GM12878 (cell line): ENCODE results near the gene KIN. TPM values are rescaled to one million over a fixed set of nuclear protein-coding genes. Genes with fewer than 3 reads are reported as not detected.

ENCODE experiments used
- BCL11A ChIP-seq: IDR thresholded peaks from 2 replicates; pipeline ENCODE4 v1.6.1; 2011; ENCODE audit warnings: low read depth, low read length
- BRCA1 ChIP-seq: IDR thresholded peaks from 2 replicates; pipeline ENCODE4 v1.6.1; 2011; ENCODE audit warnings: low read depth, low read length, improper control_type of control experiment
- EED ChIP-seq: sonication (generic); IDR thresholded peaks from 2 replicates; pipeline ENCODE4 v1.6.1; 2016; ENCODE audit warnings: antibody characterized with exemption, low read depth
- FOXK2 ChIP-seq: fragments of 450-650 bp; IDR thresholded peaks from 2 replicates; pipeline ENCODE4 v1.6.1; 2017; ENCODE audit warnings: mild to moderate bottlenecking, moderate library complexity
- IRF5 ChIP-seq: fragments of 450-650 bp; IDR thresholded peaks from 2 replicates; pipeline ENCODE4 v1.6.1; 2017; ENCODE audit warnings: borderline replicate concordance
- JUND ChIP-seq: IDR thresholded peaks from 2 replicates; pipeline ENCODE4 v1.6.1; 2012; ENCODE audit warnings: low read depth, mild to moderate bottlenecking, low read length, improper control_type of control experiment, moderate library complexity
- KDM1A ChIP-seq: fragments of 200-600 bp; sonication (generic); IDR thresholded peaks from 2 replicates; pipeline ENCODE4 v1.6.1; 2016; ENCODE audit warnings: borderline replicate concordance
- NFXL1 ChIP-seq: fragments of 450-650 bp; IDR thresholded peaks from 2 replicates; pipeline ENCODE4 v1.6.1; 2017; ENCODE audit warnings: antibody characterized with exemption, mild to moderate bottlenecking, borderline replicate concordance
- NFYB ChIP-seq: IDR thresholded peaks from 2 replicates; pipeline ENCODE4 v1.6.1; 2011; ENCODE audit warnings: low read depth, mild to moderate bottlenecking, low read length, improper control_type of control experiment, moderate library complexity; ENCODE audit not compliant: insufficient read depth
- NKRF ChIP-seq: fragments of 450-650 bp; conservative IDR thresholded peaks from 2 replicates; pipeline ENCODE4 v1.6.1; 2017; ENCODE audit warnings: mild to moderate bottlenecking, moderate library complexity
- PAX8 ChIP-seq: fragments of 450-650 bp; IDR thresholded peaks from 2 replicates; pipeline ENCODE4 v1.6.1; 2017; ENCODE audit warnings: mild to moderate bottlenecking, moderate library complexity
- PRDM15 ChIP-seq: fragments of 450-650 bp; formaldehyde crosslinking; IDR thresholded peaks from 2 replicates; pipeline ENCODE4 v1.4.0; 2020; ENCODE audit warnings: mild to moderate bottlenecking, moderate library complexity
- RAD51 ChIP-seq: fragments of 450-650 bp; IDR thresholded peaks from 2 replicates; pipeline ENCODE4 v1.6.1; 2016; ENCODE audit warnings: moderate library complexity, mild to moderate bottlenecking, inconsistent platforms
- STAT3 ChIP-seq: IDR thresholded peaks from 2 replicates; pipeline ENCODE4 v1.6.1; 2011; ENCODE audit warnings: low read depth, low read length, improper control_type of control experiment
- USF1 ChIP-seq: IDR thresholded peaks from 2 replicates; pipeline ENCODE4 v1.6.1; 2011; ENCODE audit warnings: borderline replicate concordance, low read depth, mild to moderate bottlenecking, moderate library complexity, mixed read lengths, low read length; ENCODE audit not compliant: insufficient read depth; ENCODE audit errors: extremely low read length
- YBX1 ChIP-seq: fragments of 450-650 bp; IDR thresholded peaks from 2 replicates; pipeline ENCODE4 v1.6.1; 2016; ENCODE audit warnings: antibody characterized with exemption
- polyA plus RNA-seq, 11 experiments: library from polyadenylated mRNA; depleted of rRNA in 4 of 11; unstranded in 6 of 11; stranded (reverse) in 5 of 11; fragments of >200 nt; fragmentation: Nextera tagmentation in 4 of 11; fragmentation: Illumina TruSeq in 1 of 11; extraction: Ambion mirVana in 4 of 11; extraction: Trizol in 1 of 11; gene quantifications; 1 replicate in 1 of 11; 2 replicates in 10 of 11; pipeline versions ENCODE4 v1.2.1 to v1.2.3, GENCODE V29; 2011 to 2016; ENCODE audit warnings: inconsistent platforms in 2 of 11, missing spikeins in 2 of 11, low read depth in 1 of 11
- total RNA-seq, 4 experiments: library from RNA; depleted of rRNA in 3 of 4; stranded (reverse); fragments of >200 nt in 3 of 4; fragmentation: Illumina TruSeq in 1 of 4; extraction: Trizol in 1 of 4; gene quantifications; 2 replicates each; pipeline versions ENCODE4 v1.2.1 to v1.2.3, GENCODE V29; 2013 to 2021
- TF ChIP-seq, protein P1 (sequence below): fragments of 450-650 bp; IDR thresholded peaks from 2 replicates; pipeline ENCODE4 v1.6.1; 2017; ENCODE audit warnings: low read depth, mild to moderate bottlenecking, moderate library complexity

KIN gene
- total and polyA plus RNA-seq, 10 of the 15 experiments (the other 5 are each of a cell fraction or from before 2014, with no cell fraction given): 6.8 to 33.2 (median 11.3) TPM

DNA sequence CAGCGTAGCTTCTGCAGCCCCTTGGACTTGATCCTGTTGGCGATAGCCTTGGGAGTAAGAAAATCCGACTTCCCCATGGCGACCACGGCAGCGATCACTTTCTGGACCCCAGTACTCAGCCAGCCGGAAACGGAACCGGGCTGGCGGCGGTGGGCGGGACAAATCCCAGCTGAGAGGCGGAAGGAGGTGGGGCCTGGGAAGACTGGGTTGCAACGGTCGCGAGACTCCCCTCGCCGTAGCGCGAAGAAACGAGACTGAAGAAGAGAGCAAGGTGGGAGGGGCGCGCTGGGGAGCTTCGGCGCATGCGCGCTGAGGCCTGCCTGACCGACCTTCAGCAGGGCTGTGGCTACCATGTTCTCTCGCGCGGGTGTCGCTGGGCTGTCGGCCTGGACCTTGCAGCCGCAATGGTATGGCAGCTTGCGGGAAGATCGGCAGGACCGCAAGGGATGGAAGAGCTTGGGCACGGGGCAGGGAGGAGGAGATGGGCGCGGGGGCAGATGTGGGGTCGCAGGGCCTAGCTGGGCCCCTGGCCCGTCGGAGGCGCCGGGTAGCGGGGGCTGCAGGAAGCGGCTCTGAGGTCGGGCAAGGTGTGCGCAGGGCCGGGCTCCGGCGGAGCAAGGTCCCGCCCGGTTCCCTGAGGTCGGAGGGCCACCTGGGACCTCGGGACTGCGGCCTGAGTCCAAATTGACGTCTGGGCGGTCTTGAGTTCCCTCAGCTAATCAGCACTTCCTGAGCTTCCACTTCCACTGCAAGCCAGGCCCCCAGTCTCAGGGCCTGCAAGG lies at the start of gene KIN, which contains the start of gene ATP5F1C (continued):
- TF ChIP-seq JUND (no peak), FOXK2 (no peak), NFXL1 (no peak), BRCA1 (peak; percentile 90), KDM1A (no peak), BCL11A (no peak), PRDM15 (CRISPR knock-in tag) (no peak), IRF5 (peak; percentile 85), NKRF (peak; percentile 45), PAX8 (no peak), STAT3 (no peak), USF1 (no peak), RAD51 (no peak), NFYB (no peak), YBX1 (no peak), EED (no peak)
- TF ChIP-seq, protein P1, sequence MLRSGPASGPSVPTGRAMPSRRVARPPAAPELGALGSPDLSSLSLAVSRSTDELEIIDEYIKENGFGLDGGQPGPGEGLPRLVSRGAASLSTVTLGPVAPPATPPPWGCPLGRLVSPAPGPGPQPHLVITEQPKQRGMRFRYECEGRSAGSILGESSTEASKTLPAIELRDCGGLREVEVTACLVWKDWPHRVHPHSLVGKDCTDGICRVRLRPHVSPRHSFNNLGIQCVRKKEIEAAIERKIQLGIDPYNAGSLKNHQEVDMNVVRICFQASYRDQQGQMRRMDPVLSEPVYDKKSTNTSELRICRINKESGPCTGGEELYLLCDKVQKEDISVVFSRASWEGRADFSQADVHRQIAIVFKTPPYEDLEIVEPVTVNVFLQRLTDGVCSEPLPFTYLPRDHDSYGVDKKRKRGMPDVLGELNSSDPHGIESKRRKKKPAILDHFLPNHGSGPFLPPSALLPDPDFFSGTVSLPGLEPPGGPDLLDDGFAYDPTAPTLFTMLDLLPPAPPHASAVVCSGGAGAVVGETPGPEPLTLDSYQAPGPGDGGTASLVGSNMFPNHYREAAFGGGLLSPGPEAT: 0 out of 2 replicates have a peak, but pooled peaks have one; percentile 23
